ENCODE measurements around the gene SKIL. TPM values are rescaled to one million over a fixed set of nuclear protein-coding genes. Genes with fewer than 3 reads are reported as not detected.

SKIL gene
- total RNA-seq, 1 experiment from 2014 or later: 47.9 TPM

DNA sequence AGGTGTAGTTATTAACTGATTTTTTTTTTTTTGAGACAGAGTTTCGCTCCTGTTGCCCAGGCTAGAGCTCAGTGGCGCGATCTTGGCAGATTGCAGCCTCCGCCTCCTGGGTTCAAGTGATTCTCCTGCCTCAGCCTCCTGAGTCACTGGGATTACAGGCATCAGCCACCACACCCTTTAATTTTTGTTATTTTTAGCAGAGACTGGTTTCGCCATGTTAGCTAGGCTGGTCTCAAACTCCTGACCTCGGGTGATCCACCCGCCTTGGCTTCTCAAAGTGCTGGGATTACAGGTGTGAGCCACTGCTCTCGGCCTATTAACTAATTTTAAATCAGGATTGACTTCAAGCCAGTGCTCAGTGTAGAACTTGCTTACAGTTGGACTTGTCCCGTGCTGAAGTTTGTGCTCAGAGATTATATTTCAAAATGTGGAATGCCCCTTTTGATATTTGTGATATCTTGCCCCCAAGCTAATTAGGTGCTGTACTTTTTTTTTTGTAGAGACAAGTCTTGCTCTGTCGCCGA, 6.0 kb downstream of the SKIL start:
- Histone ChIP-seq H3K9me3 (ENCODE audit: low read depth, low read length, poor library complexity, severe bottlenecking) (no peaks in the 10 kb centered on the region), H3K27me3 (replicated peaks; ENCODE audit: insufficient read depth, low read depth, low read length, poor library complexity) (no peaks in the 10 kb centered on the region), H3K4me1 (ENCODE audit: insufficient read depth, low read length, poor library complexity, severe bottlenecking) (peaks cover 28% of the 10 kb centered on the region), H3K36me3 (ENCODE audit: insufficient read depth, low read length, poor library complexity, severe bottlenecking) (peaks cover 8% of the 10 kb centered on the region), H3K4me3 (ENCODE audit: low read depth, low read length, poor library complexity, severe bottlenecking) (no peak overlapping the region), H3K27ac (ENCODE audit: low read depth, low read length, poor library complexity, severe bottlenecking) (no peak overlapping the region)
- DNase-seq (ENCODE audit: low spot score): no peak
- intact Hi-C loops (cut with micrococcal nuclease; ENCODE audit: unreplicated experiment): no loop called here
- ChIA-PET POLR2A (ENCODE audit: low non-redundant PET) (no interaction called here), CTCF (no interaction called here)
- TF ChIP-seq, protein P1, sequence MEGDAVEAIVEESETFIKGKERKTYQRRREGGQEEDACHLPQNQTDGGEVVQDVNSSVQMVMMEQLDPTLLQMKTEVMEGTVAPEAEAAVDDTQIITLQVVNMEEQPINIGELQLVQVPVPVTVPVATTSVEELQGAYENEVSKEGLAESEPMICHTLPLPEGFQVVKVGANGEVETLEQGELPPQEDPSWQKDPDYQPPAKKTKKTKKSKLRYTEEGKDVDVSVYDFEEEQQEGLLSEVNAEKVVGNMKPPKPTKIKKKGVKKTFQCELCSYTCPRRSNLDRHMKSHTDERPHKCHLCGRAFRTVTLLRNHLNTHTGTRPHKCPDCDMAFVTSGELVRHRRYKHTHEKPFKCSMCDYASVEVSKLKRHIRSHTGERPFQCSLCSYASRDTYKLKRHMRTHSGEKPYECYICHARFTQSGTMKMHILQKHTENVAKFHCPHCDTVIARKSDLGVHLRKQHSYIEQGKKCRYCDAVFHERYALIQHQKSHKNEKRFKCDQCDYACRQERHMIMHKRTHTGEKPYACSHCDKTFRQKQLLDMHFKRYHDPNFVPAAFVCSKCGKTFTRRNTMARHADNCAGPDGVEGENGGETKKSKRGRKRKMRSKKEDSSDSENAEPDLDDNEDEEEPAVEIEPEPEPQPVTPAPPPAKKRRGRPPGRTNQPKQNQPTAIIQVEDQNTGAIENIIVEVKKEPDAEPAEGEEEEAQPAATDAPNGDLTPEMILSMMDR (conservative IDR thresholded peaks at IDR 0.05; ENCODE audit: low read depth, low read length): no peak
- no peak for TF ChIP-seq EZH2 (IDR thresholded peaks at IDR 0.05; ENCODE audit: borderline replicate concordance, low read depth, low read length, poor library complexity, severe bottlenecking)
- no TSS peak for BruUV-seq (replicated peaks)

DNA sequence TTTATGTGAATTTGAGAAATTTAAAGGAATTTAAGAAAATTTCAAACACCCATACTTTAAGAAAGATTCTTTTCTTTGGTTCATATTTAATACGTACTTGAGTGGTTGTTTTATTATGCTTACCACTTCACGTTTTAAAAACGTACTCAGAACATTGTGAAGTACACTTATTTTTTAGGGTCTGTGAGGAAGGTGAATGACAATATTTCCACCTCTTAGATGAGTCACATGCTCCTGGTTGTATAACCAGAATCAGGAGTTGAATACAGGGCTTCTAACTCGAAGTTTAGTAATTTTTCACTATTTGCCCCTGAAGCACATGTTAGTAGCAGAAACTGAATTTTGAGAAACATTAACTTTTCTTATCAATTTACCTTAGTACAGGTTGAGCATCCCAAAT, 7.5 kb downstream of the SKIL start:
- H3K9me3 ChIP-seq (ENCODE audit: low read depth, low read length, poor library complexity, severe bottlenecking): no peaks in the 10 kb centered on the region

GRCh38 chr3:170367797-170368196, 10.3 kb downstream of the SKIL start:
- no peaks in the 10 kb centered on the region for H3K27me3 ChIP-seq (replicated peaks; ENCODE audit: insufficient read depth, low read depth, low read length, poor library complexity)
- H3K4me3 ChIP-seq (ENCODE audit: low read depth, low read length, poor library complexity, severe bottlenecking): no peak overlapping the region
- no peak overlapping the region for H3K27ac ChIP-seq (ENCODE audit: low read depth, low read length, poor library complexity, severe bottlenecking)
- no TSS peak for BruUV-seq (replicated peaks)
- intact Hi-C loops (cut with micrococcal nuclease; ENCODE audit: unreplicated experiment): no loop called here
- ChIA-PET POLR2A (ENCODE audit: low non-redundant PET) (no interaction called here), CTCF (no interaction called here)
- TF ChIP-seq, protein P1 (conservative IDR thresholded peaks at IDR 0.05; ENCODE audit: low read depth, low read length): no peak
- no peak for TF ChIP-seq EZH2 (IDR thresholded peaks at IDR 0.05; ENCODE audit: borderline replicate concordance, low read depth, low read length, poor library complexity, severe bottlenecking)
- no peaks in the 10 kb centered on the region for H3K36me3 ChIP-seq (ENCODE audit: insufficient read depth, low read length, poor library complexity, severe bottlenecking)
- no peaks in the 10 kb centered on the region for H3K4me1 ChIP-seq (ENCODE audit: insufficient read depth, low read length, poor library complexity, severe bottlenecking)
- DNase-seq (ENCODE audit: low spot score): no peak
- H3K9me3 ChIP-seq (ENCODE audit: low read depth, low read length, poor library complexity, severe bottlenecking): no peaks in the 10 kb centered on the region

More for the DNA sequence above, 7.5 kb downstream of the SKIL start:
- Histone ChIP-seq H3K4me3 (ENCODE audit: low read depth, low read length, poor library complexity, severe bottlenecking) (no peak overlapping the region), H3K4me1 (ENCODE audit: insufficient read depth, low read length, poor library complexity, severe bottlenecking) (peaks cover 17% of the 10 kb centered on the region), H3K27me3 (replicated peaks; ENCODE audit: insufficient read depth, low read depth, low read length, poor library complexity) (no peaks in the 10 kb centered on the region), H3K36me3 (ENCODE audit: insufficient read depth, low read length, poor library complexity, severe bottlenecking) (peaks cover 8% of the 10 kb centered on the region), H3K27ac (ENCODE audit: low read depth, low read length, poor library complexity, severe bottlenecking) (no peak overlapping the region)
- intact Hi-C loops (cut with micrococcal nuclease; ENCODE audit: unreplicated experiment): no loop called here
- no TSS peak for BruUV-seq (replicated peaks)
- CTCF ChIA-PET: interaction anchor here (1.0 kb wide), 1 partner anchor 8 kb away, joined by 10 read pairs; the partner anchor contains the start of gene SKIL
- TF ChIP-seq EZH2 (IDR thresholded peaks at IDR 0.05; ENCODE audit: borderline replicate concordance, low read depth, low read length, poor library complexity, severe bottlenecking): no peak
- DNase-seq (ENCODE audit: low spot score): no peak
- POLR2A ChIA-PET (ENCODE audit: low non-redundant PET): no interaction called here

DNA sequence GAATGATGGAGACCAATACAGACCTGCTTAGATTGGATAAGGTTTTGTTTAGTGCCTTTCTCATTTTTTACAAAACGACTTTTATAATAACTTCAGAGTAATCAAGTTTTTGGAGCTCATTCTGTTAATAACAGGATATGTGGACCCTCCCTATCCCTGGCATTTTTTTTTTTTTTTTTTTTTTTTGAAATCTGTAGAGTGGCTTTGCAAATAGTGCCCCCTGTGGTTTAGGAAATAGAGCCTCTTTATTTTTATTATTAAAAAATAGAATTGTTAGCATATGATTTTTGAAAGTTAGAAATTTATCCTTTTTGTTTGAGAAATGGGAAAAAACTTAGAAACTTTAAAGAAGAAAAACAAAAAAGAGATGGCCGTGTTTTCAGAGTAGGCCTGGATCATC, 11.4 kb downstream of the SKIL start:
- Histone ChIP-seq H3K27me3 (replicated peaks; ENCODE audit: insufficient read depth, low read depth, low read length, poor library complexity) (no peaks in the 10 kb centered on the region), H3K9me3 (ENCODE audit: low read depth, low read length, poor library complexity, severe bottlenecking) (no peaks in the 10 kb centered on the region), H3K4me3 (ENCODE audit: low read depth, low read length, poor library complexity, severe bottlenecking) (no peak overlapping the region), H3K36me3 (ENCODE audit: insufficient read depth, low read length, poor library complexity, severe bottlenecking) (no peaks in the 10 kb centered on the region), H3K4me1 (ENCODE audit: insufficient read depth, low read length, poor library complexity, severe bottlenecking) (no peaks in the 10 kb centered on the region), H3K27ac (ENCODE audit: low read depth, low read length, poor library complexity, severe bottlenecking) (no peak overlapping the region)
- intact Hi-C loops (cut with micrococcal nuclease; ENCODE audit: unreplicated experiment): no loop called here
- ChIA-PET CTCF (interaction anchor here (0.5 to 0.7 kb wide), 2 partner anchors 92 to 1771 kb away, joined by 5 to 6 read pairs; no protein-coding TSS in a partner anchor), POLR2A (ENCODE audit: low non-redundant PET) (no interaction called here)
- BruUV-seq (replicated peaks): no TSS peak
- TF ChIP-seq EZH2 (IDR thresholded peaks at IDR 0.05; ENCODE audit: borderline replicate concordance, low read depth, low read length, poor library complexity, severe bottlenecking): no peak
- TF ChIP-seq, protein P1 (conservative IDR thresholded peaks at IDR 0.05; ENCODE audit: low read depth, low read length): peak; percentile 53
- DNase-seq (ENCODE audit: low spot score): no peak
